Measurements from ENCODE around the gene PLA1A.

DNA sequence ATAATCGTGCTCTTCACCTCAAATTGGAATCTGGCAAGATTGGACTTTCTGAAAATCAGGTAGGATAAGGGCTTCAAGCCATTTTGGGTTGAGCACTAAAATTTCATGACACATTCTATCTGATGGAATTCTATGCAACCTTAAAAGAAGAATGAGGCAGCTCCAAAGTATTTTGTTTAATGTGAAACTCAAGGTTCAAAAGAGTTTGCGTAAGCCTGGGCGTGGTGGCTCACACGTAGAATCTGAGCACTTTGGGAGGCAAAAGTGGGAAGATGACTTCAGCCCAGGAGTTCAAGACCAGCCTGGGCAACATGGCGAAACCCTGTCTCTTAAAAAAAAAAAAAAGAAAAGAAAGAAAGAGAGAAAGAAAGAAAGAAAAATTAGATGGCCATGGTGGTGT lies 3.6 kb upstream of the PLA1A start:
- TF ChIP-seq EZH2phosphoT487 (IDR thresholded peaks at IDR 0.05; ENCODE audit: insufficient read depth, low read depth) = no peak
- no peak for TF ChIP-seq EZH2 (IDR thresholded peaks at IDR 0.05; ENCODE audit: insufficient read depth, poor library complexity, severe bottlenecking)

All from GM23248 (cell line).